Keratinocyte (primary cell): Measurements from ENCODE around the gene SPATA16.

Experiments used
- CTCF ChIP-seq, 3 experiments: IDR thresholded peaks in 1 of 3; conservative IDR thresholded peaks in 1 of 3; optimal IDR thresholded peaks in 1 of 3; 2 replicates in 2 of 3; 3 replicates in 1 of 3; pipeline versions ENCODE3 to v1.5.1; 2011; ENCODE audit warnings: low read length in 3 of 3, mild to moderate bottlenecking in 3 of 3, moderate library complexity in 2 of 3, control low read depth in 1 of 3, inconsistent platforms in 1 of 3; ENCODE audit not compliant: insufficient read depth in 2 of 3; ENCODE audit errors: extremely low read depth in 1 of 3
- EZH2 ChIP-seq: IDR thresholded peaks from one replicate; pipeline ENCODE4 v1.6.1; 2012; ENCODE audit warnings: inconsistent platforms, mild to moderate bottlenecking, low read length, moderate library complexity

GRCh38 chr3:173173652-173174051, 32.6 kb upstream of the SPATA16 start:
- TF ChIP-seq CTCF (optimal IDR thresholded peaks at IDR 0.05 in 1 of 3, IDR thresholded peaks at IDR 0.05 in 1 of 3, conservative IDR thresholded peaks at IDR 0.05 in 1 of 3; ENCODE audit: extremely low read depth in 1 of 3, insufficient read depth in 2 of 3, low read length in 3 of 3) = no peak
- TF ChIP-seq EZH2 = no peak
